GM23338 (cell line): ENCODE results near the gene CACNA1D. TPM values are rescaled to one million over a fixed set of nuclear protein-coding genes. Genes with fewer than 3 reads are reported as not detected.

Experiments used
- ATAC-seq: fragments of 200-7000 bp; cut with Tn5 transposase; 3 replicates; pipeline ENCODE4 v1.9.1; 2020
- DNase-seq: peaks from one replicate; pipeline ENCODE4 v3.0.0-alpha.2; 2015; ENCODE audit warnings: low spot score
- H2AFZ ChIP-seq: fragments of 200-600 bp; sonication (generic); 2 replicates; pipeline ENCODE4 v1.8.0; 2016; ENCODE audit warnings: antibody characterized with exemption, mild to moderate bottlenecking, moderate library complexity
- H3F3A ChIP-seq: fragments of 200-600 bp; sonication (generic); replicated peaks from 2 replicates; pipeline ENCODE4 v1.8.0; 2017; ENCODE audit warnings: antibody characterized with exemption, mixed run types, low read depth
- H3K27ac ChIP-seq: fragments of 200-600 bp; sonication (generic); 2 replicates; pipeline ENCODE4 v1.6.1; 2016; ENCODE audit warnings: low read depth
- H3K27me3 ChIP-seq: fragments of 200-600 bp; sonication (generic); 2 replicates; pipeline ENCODE4 v1.8.0; 2016; ENCODE audit warnings: mild to moderate bottlenecking, mixed run types, moderate library complexity; ENCODE audit not compliant: insufficient read depth
- H3K36me3 ChIP-seq: fragments of 200-600 bp; sonication (generic); 2 replicates; pipeline ENCODE4 v1.8.0; 2016; ENCODE audit warnings: mild to moderate bottlenecking; ENCODE audit not compliant: insufficient read depth
- H3K4me1 ChIP-seq: fragments of 200-600 bp; sonication (generic); 2 replicates; pipeline ENCODE4 v1.8.0; 2016; ENCODE audit warnings: mild to moderate bottlenecking, moderate library complexity; ENCODE audit not compliant: insufficient read depth
- H3K4me2 ChIP-seq: fragments of 200-600 bp; sonication (generic); 2 replicates; pipeline ENCODE4 v1.7.1; 2017; ENCODE audit warnings: mixed run types
- H3K4me3 ChIP-seq: fragments of 200-600 bp; sonication (generic); 2 replicates; pipeline ENCODE4 v1.6.1; 2016; ENCODE audit warnings: mixed run types
- H3K79me2 ChIP-seq: fragments of 200-600 bp; sonication (generic); replicated peaks from 2 replicates; pipeline ENCODE4 v1.8.0; 2017; ENCODE audit warnings: mild to moderate bottlenecking; ENCODE audit not compliant: insufficient read depth
- H3K9me2 ChIP-seq: fragments of 200-600 bp; sonication (generic); 2 replicates; pipeline ENCODE4 v1.8.0; 2017; ENCODE audit not compliant: insufficient read depth
- H4K20me1 ChIP-seq: fragments of 200-600 bp; sonication (generic); replicated peaks from 2 replicates; pipeline ENCODE4 v1.8.0; 2017; ENCODE audit warnings: mild to moderate bottlenecking; ENCODE audit not compliant: insufficient read depth
- H3K27ac Mint-ChIP-seq: 2 replicates; pipeline ENCODE4 v1.8.0; 2020; ENCODE audit warnings: inconsistent platforms, mild to moderate bottlenecking, moderate library complexity, mixed read lengths
- H3K27me3 Mint-ChIP-seq: 3 replicates; pipeline ENCODE4 v1.8.0; 2022; ENCODE audit warnings: low read depth, mild to moderate bottlenecking, moderate library complexity, mixed read lengths, inconsistent platforms; ENCODE audit not compliant: insufficient read depth, poor library complexity
- H3K36me3 Mint-ChIP-seq: 3 replicates; pipeline ENCODE4 v1.8.0; 2021; ENCODE audit warnings: low read depth, mild to moderate bottlenecking, inconsistent platforms, moderate library complexity, mixed read lengths
- H3K4me1 Mint-ChIP-seq: 3 replicates; pipeline ENCODE4 v1.8.0; 2020; ENCODE audit warnings: mild to moderate bottlenecking, inconsistent platforms, mixed read lengths
- H3K4me3 Mint-ChIP-seq: 3 replicates; pipeline ENCODE4 v1.8.0; 2021; ENCODE audit warnings: moderate library complexity, mild to moderate bottlenecking, inconsistent platforms, mixed read lengths
- H3K9me3 Mint-ChIP-seq: 3 replicates; pipeline ENCODE4 v1.8.0; 2020; ENCODE audit warnings: moderate library complexity, mild to moderate bottlenecking, inconsistent platforms, mixed read lengths
- CREB1 ChIP-seq: fragments of 250-450 bp; sonication (Bioruptor Pico); IDR thresholded peaks from 2 replicates; pipeline ENCODE4 v1.5.0; 2020; ENCODE audit warnings: low read depth, mild to moderate bottlenecking, moderate library complexity
- EZH2 ChIP-seq: fragments of 200-600 bp; sonication (generic); IDR thresholded peaks from one replicate; pipeline ENCODE4 v1.8.0; 2017; ENCODE audit warnings: antibody characterized with exemption, mild to moderate bottlenecking, low read depth; ENCODE audit not compliant: unreplicated experiment
- EZH2phosphoT487 ChIP-seq: fragments of 200-600 bp; sonication (generic); IDR thresholded peaks from one replicate; pipeline ENCODE4 v1.8.1; 2018; ENCODE audit warnings: antibody characterized with exemption; ENCODE audit not compliant: unreplicated experiment
- JUNB ChIP-seq: IDR thresholded peaks from one replicate; pipeline ENCODE4 v1.6.1; 2016; ENCODE audit warnings: antibody characterized with exemption; ENCODE audit not compliant: unreplicated experiment
- NANOG ChIP-seq: IDR thresholded peaks from 2 replicates; pipeline ENCODE4 v1.6.1; 2016; ENCODE audit warnings: antibody characterized with exemption, borderline replicate concordance
- POLR2AphosphoS5 ChIP-seq: IDR thresholded peaks from 2 replicates; pipeline ENCODE4 v1.6.1; 2016; ENCODE audit warnings: antibody characterized with exemption, low read depth
- STAT1 ChIP-seq: IDR thresholded peaks from one replicate; pipeline ENCODE4 v1.6.1; 2016; ENCODE audit warnings: antibody characterized with exemption; ENCODE audit not compliant: unreplicated experiment
- ZNF114 ChIP-seq: fragments of 250-450 bp; sonication (Bioruptor Pico); IDR thresholded peaks from 2 replicates; pipeline ENCODE4 v1.5.0; 2020; ENCODE audit warnings: mild to moderate bottlenecking, moderate library complexity
- ZNF331 ChIP-seq: fragments of 250-450 bp; sonication (Bioruptor Pico); IDR thresholded peaks from 2 replicates; pipeline ENCODE4 v1.5.0; 2020; ENCODE audit warnings: low read depth, mild to moderate bottlenecking, moderate library complexity
- polyA plus RNA-seq: library from polyadenylated mRNA; unstranded; fragments of >200 nt; fragmentation: Nextera tagmentation; extraction: Ambion mirVana; gene quantifications from 2 replicates; pipeline ENCODE4 v1.2.1, GENCODE V29; 2016
- total RNA-seq: library from RNA; depleted of rRNA; stranded (reverse); fragments of >200 nt; shearing (Covaris generic); gene quantifications from 2 replicates; pipeline ENCODE4 v1.2.3, GENCODE V29; 2014
- TF ChIP-seq, protein P1 (sequence below): IDR thresholded peaks from 2 replicates; pipeline ENCODE4 v1.6.1; 2016; ENCODE audit warnings: antibody characterized with exemption
- TF ChIP-seq, protein P2 (sequence below), 2 experiments: fragments of 200-600 bp in 1 of 2; sonication (generic) in 1 of 2; conservative IDR thresholded peaks; 2 replicates each; pipeline versions ENCODE4 v1.5.1 to v1.6.1; 2016 to 2017; ENCODE audit warnings: antibody characterized with exemption in 2 of 2, low read depth in 2 of 2, mild to moderate bottlenecking in 2 of 2, moderate library complexity in 1 of 2
- TF ChIP-seq, protein P3 (sequence below): IDR thresholded peaks from one replicate; pipeline ENCODE4 v1.6.1; 2018; ENCODE audit warnings: antibody characterized with exemption; ENCODE audit not compliant: unreplicated experiment
- TF ChIP-seq, protein P4 (sequence below): fragments of 250-450 bp; sonication (Bioruptor Pico); IDR thresholded peaks from 2 replicates; pipeline ENCODE4 v1.5.0; 2020; ENCODE audit warnings: mild to moderate bottlenecking, moderate library complexity

The CACNA1D gene
- total and polyA plus RNA-seq, 2 experiments from 2014 or later = 1.7 to 1.8 TPM

DNA sequence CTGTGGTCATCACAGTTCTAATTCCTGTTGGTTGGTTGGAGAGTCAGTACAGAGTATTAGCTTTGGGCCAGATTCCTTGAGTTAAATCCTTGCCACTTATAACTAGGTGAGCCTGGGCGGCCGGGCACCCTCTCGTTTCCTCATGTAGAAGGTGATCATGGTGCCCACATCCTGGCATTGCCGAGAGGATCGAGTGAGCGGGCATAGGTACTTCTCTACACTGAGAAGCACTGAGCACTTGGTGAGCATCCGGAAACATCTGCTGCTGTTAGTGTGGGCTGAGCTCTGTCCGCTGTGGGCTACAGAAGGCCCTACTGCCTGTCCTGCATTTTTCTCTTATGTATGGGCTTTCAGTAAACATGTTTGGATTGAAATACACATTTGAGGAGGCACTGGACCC, 96.2 kb downstream of the CACNA1D start:
- H4K20me1 ChIP-seq = no peaks in the 10 kb centered on the region
- no peak for DNase-seq
- no peaks in the 10 kb centered on the region for H3F3A ChIP-seq
- no peak overlapping the region for H3K4me3 ChIP-seq
- TF ChIP-seq STAT1 (no peak), ZNF114 (CRISPR knock-in tag) (no peak), JUNB (no peak), NANOG (no peak), POLR2AphosphoS5 (no peak), EZH2phosphoT487 (no peak), EZH2 (no peak), CREB1 (CRISPR knock-in tag) (no peak), ZNF331 (CRISPR knock-in tag) (no peak)
- TF ChIP-seq, protein P1, sequence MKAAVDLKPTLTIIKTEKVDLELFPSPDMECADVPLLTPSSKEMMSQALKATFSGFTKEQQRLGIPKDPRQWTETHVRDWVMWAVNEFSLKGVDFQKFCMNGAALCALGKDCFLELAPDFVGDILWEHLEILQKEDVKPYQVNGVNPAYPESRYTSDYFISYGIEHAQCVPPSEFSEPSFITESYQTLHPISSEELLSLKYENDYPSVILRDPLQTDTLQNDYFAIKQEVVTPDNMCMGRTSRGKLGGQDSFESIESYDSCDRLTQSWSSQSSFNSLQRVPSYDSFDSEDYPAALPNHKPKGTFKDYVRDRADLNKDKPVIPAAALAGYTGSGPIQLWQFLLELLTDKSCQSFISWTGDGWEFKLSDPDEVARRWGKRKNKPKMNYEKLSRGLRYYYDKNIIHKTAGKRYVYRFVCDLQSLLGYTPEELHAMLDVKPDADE = no peak
- TF ChIP-seq, protein P2, sequence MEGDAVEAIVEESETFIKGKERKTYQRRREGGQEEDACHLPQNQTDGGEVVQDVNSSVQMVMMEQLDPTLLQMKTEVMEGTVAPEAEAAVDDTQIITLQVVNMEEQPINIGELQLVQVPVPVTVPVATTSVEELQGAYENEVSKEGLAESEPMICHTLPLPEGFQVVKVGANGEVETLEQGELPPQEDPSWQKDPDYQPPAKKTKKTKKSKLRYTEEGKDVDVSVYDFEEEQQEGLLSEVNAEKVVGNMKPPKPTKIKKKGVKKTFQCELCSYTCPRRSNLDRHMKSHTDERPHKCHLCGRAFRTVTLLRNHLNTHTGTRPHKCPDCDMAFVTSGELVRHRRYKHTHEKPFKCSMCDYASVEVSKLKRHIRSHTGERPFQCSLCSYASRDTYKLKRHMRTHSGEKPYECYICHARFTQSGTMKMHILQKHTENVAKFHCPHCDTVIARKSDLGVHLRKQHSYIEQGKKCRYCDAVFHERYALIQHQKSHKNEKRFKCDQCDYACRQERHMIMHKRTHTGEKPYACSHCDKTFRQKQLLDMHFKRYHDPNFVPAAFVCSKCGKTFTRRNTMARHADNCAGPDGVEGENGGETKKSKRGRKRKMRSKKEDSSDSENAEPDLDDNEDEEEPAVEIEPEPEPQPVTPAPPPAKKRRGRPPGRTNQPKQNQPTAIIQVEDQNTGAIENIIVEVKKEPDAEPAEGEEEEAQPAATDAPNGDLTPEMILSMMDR (conservative IDR thresholded peaks at IDR 0.05; ENCODE audit: low read depth in 2 of 2) = no peak
- TF ChIP-seq, protein P3, sequence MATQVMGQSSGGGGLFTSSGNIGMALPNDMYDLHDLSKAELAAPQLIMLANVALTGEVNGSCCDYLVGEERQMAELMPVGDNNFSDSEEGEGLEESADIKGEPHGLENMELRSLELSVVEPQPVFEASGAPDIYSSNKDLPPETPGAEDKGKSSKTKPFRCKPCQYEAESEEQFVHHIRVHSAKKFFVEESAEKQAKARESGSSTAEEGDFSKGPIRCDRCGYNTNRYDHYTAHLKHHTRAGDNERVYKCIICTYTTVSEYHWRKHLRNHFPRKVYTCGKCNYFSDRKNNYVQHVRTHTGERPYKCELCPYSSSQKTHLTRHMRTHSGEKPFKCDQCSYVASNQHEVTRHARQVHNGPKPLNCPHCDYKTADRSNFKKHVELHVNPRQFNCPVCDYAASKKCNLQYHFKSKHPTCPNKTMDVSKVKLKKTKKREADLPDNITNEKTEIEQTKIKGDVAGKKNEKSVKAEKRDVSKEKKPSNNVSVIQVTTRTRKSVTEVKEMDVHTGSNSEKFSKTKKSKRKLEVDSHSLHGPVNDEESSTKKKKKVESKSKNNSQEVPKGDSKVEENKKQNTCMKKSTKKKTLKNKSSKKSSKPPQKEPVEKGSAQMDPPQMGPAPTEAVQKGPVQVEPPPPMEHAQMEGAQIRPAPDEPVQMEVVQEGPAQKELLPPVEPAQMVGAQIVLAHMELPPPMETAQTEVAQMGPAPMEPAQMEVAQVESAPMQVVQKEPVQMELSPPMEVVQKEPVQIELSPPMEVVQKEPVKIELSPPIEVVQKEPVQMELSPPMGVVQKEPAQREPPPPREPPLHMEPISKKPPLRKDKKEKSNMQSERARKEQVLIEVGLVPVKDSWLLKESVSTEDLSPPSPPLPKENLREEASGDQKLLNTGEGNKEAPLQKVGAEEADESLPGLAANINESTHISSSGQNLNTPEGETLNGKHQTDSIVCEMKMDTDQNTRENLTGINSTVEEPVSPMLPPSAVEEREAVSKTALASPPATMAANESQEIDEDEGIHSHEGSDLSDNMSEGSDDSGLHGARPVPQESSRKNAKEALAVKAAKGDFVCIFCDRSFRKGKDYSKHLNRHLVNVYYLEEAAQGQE = no peak
- TF ChIP-seq, protein P4, sequence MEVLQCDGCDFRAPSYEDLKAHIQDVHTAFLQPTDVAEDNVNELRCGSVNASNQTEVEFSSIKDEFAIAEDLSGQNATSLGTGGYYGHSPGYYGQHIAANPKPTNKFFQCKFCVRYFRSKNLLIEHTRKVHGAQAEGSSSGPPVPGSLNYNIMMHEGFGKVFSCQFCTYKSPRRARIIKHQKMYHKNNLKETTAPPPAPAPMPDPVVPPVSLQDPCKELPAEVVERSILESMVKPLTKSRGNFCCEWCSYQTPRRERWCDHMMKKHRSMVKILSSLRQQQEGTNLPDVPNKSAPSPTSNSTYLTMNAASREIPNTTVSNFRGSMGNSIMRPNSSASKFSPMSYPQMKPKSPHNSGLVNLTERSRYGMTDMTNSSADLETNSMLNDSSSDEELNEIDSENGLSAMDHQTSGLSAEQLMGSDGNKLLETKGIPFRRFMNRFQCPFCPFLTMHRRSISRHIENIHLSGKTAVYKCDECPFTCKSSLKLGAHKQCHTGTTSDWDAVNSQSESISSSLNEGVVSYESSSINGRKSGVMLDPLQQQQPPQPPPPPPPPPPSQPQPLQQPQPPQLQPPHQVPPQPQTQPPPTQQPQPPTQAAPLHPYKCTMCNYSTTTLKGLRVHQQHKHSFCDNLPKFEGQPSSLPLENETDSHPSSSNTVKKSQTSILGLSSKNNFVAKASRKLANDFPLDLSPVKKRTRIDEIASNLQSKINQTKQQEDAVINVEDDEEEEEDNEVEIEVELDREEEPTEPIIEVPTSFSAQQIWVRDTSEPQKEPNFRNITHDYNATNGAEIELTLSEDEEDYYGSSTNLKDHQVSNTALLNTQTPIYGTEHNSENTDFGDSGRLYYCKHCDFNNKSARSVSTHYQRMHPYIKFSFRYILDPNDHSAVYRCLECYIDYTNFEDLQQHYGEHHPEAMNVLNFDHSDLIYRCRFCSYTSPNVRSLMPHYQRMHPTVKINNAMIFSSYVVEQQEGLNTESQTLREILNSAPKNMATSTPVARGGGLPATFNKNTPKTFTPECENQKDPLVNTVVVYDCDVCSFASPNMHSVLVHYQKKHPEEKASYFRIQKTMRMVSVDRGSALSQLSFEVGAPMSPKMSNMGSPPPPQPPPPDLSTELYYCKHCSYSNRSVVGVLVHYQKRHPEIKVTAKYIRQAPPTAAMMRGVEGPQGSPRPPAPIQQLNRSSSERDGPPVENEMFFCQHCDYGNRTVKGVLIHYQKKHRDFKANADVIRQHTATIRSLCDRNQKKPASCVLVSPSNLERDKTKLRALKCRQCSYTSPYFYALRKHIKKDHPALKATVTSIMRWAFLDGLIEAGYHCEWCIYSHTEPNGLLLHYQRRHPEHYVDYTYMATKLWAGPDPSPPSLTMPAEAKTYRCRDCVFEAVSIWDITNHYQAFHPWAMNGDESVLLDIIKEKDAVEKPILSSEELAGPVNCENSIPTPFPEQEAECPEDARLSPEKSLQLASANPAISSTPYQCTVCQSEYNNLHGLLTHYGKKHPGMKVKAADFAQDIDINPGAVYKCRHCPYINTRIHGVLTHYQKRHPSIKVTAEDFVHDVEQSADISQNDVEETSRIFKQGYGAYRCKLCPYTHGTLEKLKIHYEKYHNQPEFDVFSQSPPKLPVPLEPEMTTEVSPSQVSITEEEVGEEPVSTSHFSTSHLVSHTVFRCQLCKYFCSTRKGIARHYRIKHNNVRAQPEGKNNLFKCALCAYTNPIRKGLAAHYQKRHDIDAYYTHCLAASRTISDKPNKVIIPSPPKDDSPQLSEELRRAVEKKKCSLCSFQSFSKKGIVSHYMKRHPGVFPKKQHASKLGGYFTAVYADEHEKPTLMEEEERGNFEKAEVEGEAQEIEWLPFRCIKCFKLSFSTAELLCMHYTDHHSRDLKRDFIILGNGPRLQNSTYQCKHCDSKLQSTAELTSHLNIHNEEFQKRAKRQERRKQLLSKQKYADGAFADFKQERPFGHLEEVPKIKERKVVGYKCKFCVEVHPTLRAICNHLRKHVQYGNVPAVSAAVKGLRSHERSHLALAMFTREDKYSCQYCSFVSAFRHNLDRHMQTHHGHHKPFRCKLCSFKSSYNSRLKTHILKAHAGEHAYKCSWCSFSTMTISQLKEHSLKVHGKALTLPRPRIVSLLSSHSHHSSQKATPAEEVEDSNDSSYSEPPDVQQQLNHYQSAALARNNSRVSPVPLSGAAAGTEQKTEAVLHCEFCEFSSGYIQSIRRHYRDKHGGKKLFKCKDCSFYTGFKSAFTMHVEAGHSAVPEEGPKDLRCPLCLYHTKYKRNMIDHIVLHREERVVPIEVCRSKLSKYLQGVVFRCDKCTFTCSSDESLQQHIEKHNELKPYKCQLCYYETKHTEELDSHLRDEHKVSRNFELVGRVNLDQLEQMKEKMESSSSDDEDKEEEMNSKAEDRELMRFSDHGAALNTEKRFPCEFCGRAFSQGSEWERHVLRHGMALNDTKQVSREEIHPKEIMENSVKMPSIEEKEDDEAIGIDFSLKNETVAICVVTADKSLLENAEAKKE (CRISPR knock-in tag) = no peak
- no peak for ATAC-seq
- H3K36me3 ChIP-seq = no peaks in the 10 kb centered on the region
- no peak overlapping the region for H2AFZ ChIP-seq
- Mint-ChIP-seq H3K27ac (no peak overlapping the region), H3K4me1 (peaks cover 1% of the 10 kb centered on the region; the same call in 2 of the 3 replicates), H3K4me3 (no peak overlapping the region), H3K9me3 (no peaks in the 10 kb centered on the region), H3K36me3 (no peaks in the 10 kb centered on the region), H3K27me3 (peaks cover 5% of the 10 kb centered on the region)
- no peaks in the 10 kb centered on the region for H3K79me2 ChIP-seq
- H3K4me1 ChIP-seq = no peaks in the 10 kb centered on the region
- no peak overlapping the region for H3K4me2 ChIP-seq
- H3K27me3 ChIP-seq = no peaks in the 10 kb centered on the region
- no peak overlapping the region for H3K27ac ChIP-seq
- peaks cover 4% of the 10 kb centered on the region; the same call in 1 of the 2 replicates for H3K9me2 ChIP-seq
